Dedifferentiated amniotic fluid mesenchymal stem cell (primary cell): Measurements from ENCODE around the gene COL5A2.

Source experiments
- DNase-seq: peaks from one replicate; pipeline ENCODE4 v3.0.0-alpha.2; 2016; ENCODE audit errors: extremely low spot score

Gene COL5A2

GRCh38 chr2:189178726-189179569, 613 bp downstream of the COL5A2 start:
- DNase-seq, result peak; percentile 49

DNA sequence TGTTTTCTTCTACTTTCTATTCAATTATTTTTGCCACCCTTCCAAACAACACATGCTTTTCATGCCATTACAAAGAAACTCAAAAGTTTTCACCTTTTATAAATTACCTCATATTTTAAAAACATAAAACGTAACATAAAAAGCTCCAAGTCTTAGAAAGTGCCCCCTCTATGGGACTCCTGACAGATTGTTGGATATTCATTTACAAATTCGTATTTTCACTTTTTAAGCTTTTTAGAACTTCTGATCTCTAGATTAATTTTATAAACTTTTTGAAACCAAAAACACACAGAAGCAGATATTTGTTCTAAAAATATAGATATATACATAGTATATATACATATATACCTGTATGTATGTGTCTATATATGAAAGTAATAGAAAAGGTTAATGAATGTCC, 1.5 kb downstream of the COL5A2 start:
- DNase-seq, result peak; percentile 56

DNA sequence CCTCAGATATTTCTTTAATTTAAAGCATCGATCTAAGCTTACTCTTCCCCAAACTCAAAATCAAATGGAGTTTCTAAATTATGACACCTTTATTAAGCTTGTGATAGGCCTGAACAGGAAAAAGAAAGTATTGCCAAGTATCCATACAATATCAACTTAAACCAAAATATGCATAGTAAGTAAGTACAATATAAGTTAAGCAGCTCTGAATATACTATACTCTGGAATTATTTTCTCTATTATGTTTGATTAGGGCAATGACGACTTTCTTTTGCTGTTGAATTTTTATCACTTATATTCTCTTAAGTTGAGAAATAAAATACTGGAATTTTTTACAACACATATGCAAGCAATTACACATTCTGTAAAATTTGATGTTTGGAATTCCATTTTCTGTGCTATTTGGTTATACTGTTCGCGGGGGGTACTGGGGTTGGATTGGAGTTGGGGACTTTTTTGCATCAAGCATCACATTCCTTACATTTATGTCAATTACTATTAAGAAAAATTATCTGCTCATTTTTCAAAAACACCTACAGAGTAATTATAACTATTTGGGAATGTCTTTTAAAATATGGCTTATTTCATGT, 2.2 kb downstream of the COL5A2 start:
- no peak for DNase-seq

- no peak for DNase-seq
Measured at GRCh38 chr2:189176516-189176915, 3.0 kb downstream of the COL5A2 start.

DNA sequence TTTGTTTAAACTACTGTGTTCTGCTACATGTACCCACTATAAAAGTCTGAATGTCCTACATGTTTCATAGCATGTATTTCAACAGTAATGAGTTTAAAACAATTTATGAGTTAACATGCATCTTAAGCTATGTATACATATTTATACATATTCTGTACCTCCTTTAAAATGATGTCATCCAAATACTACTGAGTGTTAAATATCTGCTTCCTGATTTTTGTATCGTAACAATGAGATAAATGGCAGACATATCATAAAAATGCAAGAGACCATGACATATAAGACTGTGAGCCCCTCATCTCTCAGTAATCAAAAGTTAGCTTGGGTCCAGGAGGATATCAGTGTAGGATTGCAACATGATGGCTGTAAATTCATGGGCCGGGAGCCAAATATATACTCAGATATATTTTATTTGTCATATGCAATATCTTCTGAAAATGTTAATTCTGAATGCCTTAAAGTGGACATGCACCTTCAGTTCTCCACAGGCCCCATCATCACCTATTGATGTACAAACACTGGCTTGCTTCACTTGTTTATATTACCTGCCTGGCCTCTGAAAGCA, 3.6 kb downstream of the COL5A2 start:
- no peak for DNase-seq

DNA sequence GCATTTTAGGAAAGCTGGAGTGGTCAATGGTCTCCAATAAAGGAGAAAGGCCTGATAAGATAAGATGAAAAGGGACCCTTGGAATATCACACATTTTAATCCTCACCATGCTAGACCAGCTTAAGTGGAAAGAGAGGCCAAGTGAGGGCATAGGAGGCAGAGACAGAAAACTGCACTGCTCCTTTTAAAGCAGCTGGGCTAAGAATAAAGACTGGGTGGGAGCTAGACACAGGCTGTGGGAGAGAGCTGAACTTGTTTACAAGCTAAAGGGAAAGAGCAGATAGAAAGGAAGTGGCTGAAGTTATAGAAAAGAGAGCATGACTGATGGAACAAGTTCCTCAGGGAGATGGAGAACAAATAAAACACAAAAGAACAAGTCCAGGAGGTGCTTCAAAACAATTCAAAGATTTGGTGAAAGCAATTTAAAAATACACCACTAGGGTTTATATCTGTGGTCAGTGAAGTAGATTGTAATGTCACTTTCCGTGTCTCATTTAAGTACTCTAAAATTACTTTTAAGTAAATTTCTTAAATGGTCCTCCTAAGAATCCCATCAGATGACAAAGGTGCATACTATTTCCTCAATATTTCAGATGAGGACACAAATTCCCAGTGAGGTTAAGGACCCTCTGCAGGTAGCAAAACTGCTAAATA, 7.5 kb downstream of the COL5A2 start:
- DNase-seq, result no peak

- DNase-seq, result no peak
Measured at GRCh38 chr2:189168856-189169499, 10.6 kb downstream of the COL5A2 start.

GRCh38 chr2:189165656-189166380, 13.7 kb downstream of the COL5A2 start:
- DNase-seq, result no peak

DNA sequence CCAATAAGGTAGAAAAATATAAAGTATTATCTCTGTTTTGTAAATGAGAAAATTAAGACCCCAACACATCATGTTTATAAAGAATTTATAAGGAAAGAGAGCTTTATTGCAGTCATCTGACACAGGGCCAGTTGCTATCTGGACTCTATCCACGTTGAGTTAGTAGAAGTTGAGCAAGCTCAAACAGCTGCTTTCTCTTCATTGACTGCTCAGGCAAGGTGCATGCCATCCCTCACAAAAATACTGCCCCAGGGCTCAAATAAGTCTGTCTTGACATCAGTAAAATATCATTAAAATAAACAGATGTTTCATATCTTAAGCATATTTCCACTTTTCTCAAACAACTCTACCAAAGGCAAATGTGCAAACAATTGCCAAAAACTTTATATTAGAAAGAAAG, 14.8 kb downstream of the COL5A2 start:
- peak; percentile 93 for DNase-seq

DNA sequence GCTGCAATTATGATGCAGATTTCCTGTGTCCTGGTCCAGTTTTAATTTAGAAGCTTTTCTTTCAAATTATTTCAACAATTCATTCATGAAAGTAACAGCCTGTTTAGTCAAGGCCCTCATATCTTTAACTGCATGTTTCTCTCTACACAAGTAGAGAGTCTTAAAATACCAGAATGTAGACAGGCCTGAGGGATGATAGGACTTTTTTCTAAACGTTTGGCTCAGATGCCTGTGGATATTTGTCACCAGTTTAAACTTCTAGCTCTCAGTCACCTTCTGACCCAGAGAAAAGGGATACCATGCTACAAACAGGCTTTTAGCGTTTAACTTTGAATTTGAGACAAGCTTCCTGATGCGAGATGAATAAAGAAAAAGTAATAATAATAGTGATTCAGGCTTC, 15.7 kb downstream of the COL5A2 start:
- peak; percentile 72 for DNase-seq

DNA sequence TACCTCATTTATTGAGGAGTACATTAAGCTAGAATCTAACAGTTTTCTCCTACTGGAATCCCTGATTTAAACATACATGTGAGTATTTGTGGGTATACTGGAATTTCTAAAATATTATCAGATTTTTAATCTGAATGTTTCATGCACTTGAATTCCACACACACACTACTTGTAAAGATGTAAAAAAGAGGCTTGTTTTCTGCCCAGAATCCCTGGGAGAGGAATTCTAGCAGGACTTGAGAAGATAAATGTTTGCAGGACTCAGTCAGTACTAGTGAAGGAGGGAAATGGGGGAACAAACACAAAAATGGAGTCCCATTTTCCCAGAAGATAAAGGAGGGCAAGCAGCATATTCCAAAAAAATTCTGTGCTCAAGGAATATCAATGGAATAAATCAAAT, 17.0 kb downstream of the COL5A2 start:
- no peak for DNase-seq

- DNase-seq, result no peak
Measured at GRCh38 chr2:189161894-189162293, 17.7 kb downstream of the COL5A2 start.

DNA sequence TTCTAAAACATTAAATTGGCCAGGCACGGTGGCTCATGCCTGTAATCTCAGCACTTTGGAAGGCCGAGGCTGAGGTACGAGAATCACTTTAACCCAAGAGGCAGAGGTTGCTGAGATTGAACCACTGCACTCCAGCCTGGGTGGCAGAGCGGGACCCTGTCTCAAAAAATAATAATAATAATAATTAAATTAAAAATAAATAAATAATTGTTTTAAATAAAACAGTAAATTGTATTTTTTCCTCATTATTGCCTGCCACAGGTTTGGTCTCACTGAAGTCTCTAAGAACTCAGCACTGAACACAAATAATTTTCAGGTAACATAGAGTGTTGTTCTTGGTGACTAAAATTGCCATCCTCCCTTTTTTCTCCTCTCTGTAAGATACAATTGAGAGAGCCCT, 19.8 kb downstream of the COL5A2 start:
- DNase-seq, result no peak

- no peak for DNase-seq
Measured at GRCh38 chr2:189159273-189159672, 20.3 kb downstream of the COL5A2 start.

DNA sequence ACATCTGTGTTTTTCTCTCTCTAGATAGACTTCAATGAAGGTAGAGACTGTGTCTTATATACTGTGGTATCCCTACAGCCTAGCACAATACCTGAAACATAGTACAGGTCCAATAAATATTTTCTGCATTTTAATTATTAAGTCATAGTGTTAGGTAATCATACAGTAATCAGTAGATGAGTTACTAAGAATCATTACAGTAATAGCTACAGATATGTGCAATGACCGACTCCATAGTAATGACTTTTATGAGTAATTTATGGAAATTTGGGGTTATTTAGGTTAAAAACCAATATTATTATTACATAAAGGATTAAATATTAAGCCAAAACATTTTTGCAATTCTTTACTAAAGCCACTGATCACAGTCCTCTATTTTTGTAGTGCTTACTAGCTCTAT, 21.6 kb downstream of the COL5A2 start:
- DNase-seq, result no peak

DNA sequence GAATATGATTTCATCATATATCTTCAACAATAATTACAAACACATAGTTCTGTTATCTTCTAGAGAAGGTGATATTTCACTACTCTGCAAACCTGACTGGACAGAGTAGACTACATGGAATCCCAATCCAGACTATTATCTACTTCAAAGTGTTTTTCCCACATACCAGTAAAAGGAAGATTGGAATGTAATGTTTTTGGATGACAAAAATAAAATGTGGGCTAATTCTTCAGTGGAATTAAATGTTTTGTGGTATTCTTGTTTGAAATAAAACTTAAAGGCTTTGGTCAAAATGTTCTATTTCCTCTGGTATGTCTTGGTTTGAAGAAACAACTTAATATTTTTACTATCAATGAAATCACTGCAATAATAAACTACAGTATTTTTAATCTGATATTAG, 22.1 kb downstream of the COL5A2 start:
- DNase-seq, result no peak

DNA sequence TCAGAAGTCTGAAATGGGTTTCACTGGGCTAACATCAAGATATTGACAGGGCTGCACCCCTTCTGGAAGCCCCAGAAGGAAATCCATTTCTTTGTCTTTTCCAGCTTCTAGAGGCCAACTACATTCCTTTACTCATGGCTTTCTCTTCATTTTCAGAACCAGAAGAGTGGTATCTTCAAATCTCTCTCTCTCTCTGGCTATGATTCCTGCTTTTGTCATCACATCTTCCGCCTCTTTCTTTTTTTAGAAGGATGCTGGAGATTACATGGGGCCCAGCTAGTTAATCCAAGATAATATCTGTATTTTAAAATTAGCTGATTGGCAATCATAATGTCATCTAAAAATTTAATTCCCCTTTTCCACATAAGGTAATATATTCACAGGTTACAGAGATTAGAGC, 23.8 kb downstream of the COL5A2 start:
- no peak for DNase-seq

DNA sequence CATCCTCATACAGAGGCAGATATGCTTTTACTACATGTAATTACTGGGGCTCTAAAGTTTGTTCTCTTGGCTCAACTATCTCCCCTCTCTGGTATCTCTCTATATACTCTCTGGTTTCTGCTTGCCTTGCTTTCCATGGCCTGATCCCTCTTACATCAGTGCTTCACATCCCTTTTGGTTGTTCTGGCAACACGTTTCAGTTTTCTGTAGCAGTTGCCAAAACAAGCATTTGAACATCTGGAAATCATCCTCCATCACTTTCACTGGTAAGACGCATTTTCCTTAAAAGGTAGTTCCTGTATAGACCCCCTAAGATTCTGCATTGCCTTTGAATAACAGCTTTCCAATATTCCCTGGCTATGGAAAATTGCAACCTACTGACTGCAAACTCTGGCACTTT, 25.9 kb downstream of the COL5A2 start:
- no peak for DNase-seq

DNA sequence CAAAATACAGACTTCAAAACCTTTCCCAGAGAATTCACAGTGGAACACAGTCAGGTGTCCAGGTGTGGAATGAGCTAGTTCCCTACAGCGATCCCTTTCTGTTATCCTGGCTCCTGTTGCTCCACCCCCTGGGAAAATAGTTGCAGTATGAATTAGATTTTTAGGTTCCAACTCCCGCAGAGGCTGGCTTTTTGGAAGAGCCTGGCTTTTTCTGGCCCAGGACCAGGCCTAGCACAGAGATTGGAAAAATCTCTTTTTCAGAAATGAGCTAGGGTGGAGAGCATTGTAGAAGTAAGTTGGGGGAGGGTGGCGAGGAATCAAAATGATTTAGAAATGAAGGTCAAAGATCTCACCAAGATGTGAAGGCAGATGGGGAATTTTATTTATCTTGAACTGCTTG, 27.1 kb downstream of the COL5A2 start:
- DNase-seq, result no peak

DNA sequence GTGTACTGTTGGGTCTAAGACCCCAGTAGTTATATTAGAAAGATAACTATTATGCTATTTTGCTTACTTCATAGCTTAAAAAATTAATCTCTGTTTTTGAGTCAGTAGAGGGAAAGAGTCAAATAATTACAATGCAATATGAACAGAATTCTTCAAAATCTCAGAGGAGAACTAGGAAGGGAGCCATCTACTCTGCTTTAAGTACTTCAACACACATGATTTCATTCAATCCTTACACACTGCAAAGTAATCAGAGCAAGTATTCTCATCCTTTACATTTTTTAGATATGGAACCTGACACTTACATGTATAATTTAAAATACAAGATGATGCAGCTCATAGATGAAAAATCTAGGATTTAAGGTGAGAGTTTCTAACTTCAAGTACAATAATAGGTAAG, 27.7 kb downstream of the COL5A2 start:
- DNase-seq, result no peak

- peak; percentile 63 for DNase-seq
Measured at GRCh38 chr2:189150033-189150432, 29.5 kb downstream of the COL5A2 start.

- DNase-seq, result no peak
Measured at GRCh38 chr2:189147989-189148388, 31.6 kb downstream of the COL5A2 start.
